GM12872 (cell line): Measurements from ENCODE around the gene EMC9.

Experiments
- TF ChIP-seq, protein P1 (sequence below): IDR thresholded peaks from 3 replicates; pipeline ENCODE4 v1.5.1; 2011; ENCODE audit warnings: low read depth, mild to moderate bottlenecking, low read length, moderate library complexity; ENCODE audit not compliant: insufficient read depth

EMC9 gene

DNA sequence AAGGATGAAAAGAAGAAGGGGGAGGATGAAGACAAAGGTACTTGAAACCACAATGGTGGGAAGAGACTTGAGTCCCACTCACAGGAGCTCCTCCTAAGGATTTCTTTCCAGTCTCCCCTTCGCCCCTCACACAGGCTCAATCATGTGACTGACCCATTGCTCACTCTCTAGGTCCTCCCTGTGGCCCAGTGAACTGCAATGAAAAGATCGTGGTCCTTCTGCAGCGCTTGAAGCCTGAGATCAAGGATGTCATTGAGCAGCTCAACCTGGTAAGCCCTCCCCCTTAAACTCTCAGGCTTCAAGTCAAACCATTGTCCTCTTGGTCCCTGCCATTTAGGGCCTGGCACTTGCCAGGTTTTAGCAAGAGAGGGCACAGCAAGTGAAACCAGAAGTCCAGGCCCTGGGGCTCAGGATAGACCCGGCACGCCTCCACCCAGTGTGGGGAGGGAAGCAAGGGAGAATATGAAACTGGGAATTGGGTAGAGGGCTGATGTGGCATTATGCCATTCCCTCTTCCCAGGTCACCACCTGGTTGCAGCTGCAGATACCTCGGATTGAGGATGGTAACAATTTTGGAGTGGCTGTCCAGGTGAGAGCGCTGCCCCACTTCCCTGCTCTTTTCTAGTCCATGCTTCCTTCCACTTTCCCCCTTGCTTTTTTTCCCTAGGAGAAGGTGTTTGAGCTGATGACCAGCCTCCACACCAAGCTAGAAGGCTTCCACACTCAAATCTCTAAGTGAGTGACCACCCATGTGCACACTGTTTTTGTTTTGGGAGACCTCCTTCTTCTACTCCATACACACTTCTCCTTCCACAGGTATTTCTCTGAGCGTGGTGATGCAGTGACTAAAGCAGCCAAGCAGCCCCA is 3.6 kb downstream of the EMC9 start:
- TF ChIP-seq, protein P1, sequence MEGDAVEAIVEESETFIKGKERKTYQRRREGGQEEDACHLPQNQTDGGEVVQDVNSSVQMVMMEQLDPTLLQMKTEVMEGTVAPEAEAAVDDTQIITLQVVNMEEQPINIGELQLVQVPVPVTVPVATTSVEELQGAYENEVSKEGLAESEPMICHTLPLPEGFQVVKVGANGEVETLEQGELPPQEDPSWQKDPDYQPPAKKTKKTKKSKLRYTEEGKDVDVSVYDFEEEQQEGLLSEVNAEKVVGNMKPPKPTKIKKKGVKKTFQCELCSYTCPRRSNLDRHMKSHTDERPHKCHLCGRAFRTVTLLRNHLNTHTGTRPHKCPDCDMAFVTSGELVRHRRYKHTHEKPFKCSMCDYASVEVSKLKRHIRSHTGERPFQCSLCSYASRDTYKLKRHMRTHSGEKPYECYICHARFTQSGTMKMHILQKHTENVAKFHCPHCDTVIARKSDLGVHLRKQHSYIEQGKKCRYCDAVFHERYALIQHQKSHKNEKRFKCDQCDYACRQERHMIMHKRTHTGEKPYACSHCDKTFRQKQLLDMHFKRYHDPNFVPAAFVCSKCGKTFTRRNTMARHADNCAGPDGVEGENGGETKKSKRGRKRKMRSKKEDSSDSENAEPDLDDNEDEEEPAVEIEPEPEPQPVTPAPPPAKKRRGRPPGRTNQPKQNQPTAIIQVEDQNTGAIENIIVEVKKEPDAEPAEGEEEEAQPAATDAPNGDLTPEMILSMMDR = no peak

GRCh38 chr14:24136684-24137528 is 4.5 kb downstream of the EMC9 start:
- TF ChIP-seq, protein P1 = no peak

DNA sequence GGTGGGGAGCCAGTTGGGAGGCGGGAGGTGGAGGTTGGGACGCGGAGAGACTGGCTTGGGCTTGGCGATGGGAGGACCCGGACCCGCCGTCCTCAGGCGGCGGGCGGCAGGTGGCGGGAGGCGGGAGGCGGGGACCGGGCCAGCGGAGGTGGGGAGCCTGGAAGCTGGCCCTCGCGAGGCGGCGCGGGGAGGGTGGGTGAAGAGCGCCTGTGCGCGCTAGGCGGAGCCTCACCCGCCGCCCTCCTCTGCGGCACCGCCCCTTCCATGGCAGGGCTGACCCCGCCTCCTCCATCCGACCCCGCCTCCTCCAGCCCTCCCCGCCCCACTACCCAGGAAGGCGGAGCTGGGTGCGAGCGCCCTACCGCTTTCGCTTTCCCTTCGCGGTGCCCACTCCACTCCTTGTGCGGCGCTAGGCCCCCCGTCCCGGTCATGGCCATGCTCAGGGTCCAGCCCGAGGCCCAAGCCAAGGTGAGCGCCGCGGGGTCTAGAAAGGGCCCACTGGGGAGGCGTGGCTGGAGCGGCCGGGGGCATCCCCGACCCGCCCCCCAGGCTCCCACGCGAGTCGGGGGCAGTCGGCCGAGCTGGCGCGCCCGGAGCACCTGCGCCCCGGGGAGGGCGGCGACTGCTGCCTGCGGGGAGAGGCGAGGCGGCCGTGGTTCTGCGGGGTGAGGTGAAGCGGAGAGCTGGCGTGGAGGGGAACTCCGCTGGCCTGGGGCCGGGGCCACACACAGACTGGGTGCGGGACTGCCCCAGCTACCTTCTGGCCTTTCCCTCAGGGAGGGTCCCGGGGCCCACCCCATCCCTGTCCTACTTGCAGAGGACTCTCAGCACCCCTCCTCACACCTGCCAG is 5.3 kb downstream of the EMC9 start, which contains the start of gene PSME1:
TSS of gene PSME1 (plus strand) at position 361 of the 850 bp plus-strand sequence. CDS start at position 430, 69 bp downstream.
- TF ChIP-seq, protein P1 = no peak

- TF ChIP-seq, protein P1 = no peak
Measured at GRCh38 chr14:24135584-24135833, 5.9 kb downstream of the EMC9 start.

DNA sequence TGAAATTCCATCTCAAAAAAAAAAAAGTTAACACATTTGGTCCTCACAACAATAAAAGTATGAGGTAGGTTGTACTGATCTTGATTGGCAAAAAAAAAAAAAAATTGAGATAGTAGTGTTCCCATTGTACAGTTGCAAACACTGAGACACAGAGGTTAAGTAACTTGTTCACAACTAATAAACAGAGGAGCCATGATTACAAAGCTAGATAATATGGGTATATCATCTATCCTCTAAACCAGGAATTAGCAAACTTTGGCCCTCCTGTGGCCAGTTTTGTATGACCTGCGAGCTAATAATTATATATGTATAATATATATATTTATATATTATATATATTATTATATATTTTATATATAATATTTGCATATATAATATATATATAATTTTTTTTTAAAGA is 7.7 kb downstream of the EMC9 start:
- TF ChIP-seq, protein P1 = no peak

DNA sequence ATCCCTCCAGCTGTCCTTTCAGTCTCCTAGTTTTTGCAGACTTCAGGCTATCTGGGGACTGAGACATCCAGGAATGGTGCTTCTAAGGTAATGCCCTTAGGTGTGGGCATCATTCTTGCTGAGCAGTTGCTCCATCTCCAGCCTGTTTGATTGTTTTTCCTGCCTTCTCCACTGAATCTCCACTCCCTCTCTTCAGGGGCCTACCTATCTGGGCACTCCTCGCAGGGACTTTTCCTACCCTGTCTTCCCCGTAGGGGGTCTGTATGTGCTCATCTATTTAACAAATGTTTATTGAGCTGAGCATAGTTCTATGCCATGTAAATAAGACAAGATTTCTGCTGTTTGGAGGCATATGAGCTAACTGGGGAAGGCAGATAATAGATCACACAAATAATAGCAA is 8.4 kb downstream of the EMC9 start:
- TF ChIP-seq, protein P1 = no peak
